ENCODE data around the gene GSK3A.

Gene GSK3A

GRCh38 chr19:42267644-42268141 lies 25.3 kb upstream of the GSK3A start (continued):
- TF ChIP-seq, protein P1, sequence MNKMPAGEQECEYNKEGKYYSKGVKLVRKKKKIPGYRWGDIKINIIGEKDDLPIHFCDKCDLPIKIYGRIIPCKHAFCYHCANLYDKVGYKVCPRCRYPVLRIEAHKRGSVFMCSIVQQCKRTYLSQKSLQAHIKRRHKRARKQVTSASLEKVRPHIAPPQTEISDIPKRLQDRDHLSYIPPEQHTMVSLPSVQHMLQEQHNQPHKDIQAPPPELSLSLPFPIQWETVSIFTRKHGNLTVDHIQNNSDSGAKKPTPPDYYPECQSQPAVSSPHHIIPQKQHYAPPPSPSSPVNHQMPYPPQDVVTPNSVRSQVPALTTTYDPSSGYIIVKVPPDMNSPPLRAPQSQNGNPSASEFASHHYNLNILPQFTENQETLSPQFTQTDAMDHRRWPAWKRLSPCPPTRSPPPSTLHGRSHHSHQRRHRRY (tag by site-specific recombination; IDR thresholded peaks at IDR 0.05) = no peak
- TF ChIP-seq ZNF692 (tag by site-specific recombination; IDR thresholded peaks at IDR 0.05) (no peak), ZNF843 (tag by site-specific recombination; IDR thresholded peaks at IDR 0.05) (no peak), ZNF350 (tag by site-specific recombination; IDR thresholded peaks at IDR 0.05) (no peak), ZNF239 (tag by site-specific recombination; IDR thresholded peaks at IDR 0.05) (no peak), ZNF184 (tag by site-specific recombination; IDR thresholded peaks at IDR 0.05) (no peak), OSR2 (tag by site-specific recombination; IDR thresholded peaks at IDR 0.05) (no peak), ZNF510 (tag by site-specific recombination; IDR thresholded peaks at IDR 0.05; ENCODE audit: insufficient replicate concordance) (no peak), ZNF677 (tag by site-specific recombination; IDR thresholded peaks at IDR 0.05) (no peak), ZNF18 (tag by site-specific recombination; IDR thresholded peaks at IDR 0.05) (no peak), REST (tag by site-specific recombination; IDR thresholded peaks at IDR 0.05) (0 out of 2 replicates have a peak, but pooled peaks have one; percentile 35), ZNF707 (tag by site-specific recombination; IDR thresholded peaks at IDR 0.05) (no peak), ZNF548 (tag by site-specific recombination; IDR thresholded peaks at IDR 0.05) (no peak), YY2 (tag by site-specific recombination; IDR thresholded peaks at IDR 0.05) (0 out of 2 replicates have a peak, but pooled peaks have one; percentile 40), KLF1 (tag by site-specific recombination; IDR thresholded peaks at IDR 0.05) (no peak), ZNF391 (tag by site-specific recombination; IDR thresholded peaks at IDR 0.05; ENCODE audit: borderline replicate concordance, low read depth) (no peak), WT1 (tag by site-specific recombination; IDR thresholded peaks at IDR 0.05) (0 out of 2 replicates have a peak, but pooled peaks have one; percentile 27), ZBTB26 (tag by site-specific recombination; optimal IDR thresholded peaks at IDR 0.05) (no peak), ZNF24 (tag by site-specific recombination; IDR thresholded peaks at IDR 0.05) (no peak), ZNF175 (tag by site-specific recombination; IDR thresholded peaks at IDR 0.05) (no peak), ZNF585B (tag by site-specific recombination; IDR thresholded peaks at IDR 0.05) (no peak), ZBTB48 (tag by site-specific recombination; IDR thresholded peaks at IDR 0.05) (peak; percentile 43; the same call in 1 of the 2 replicates), ZNF600 (tag by site-specific recombination; IDR thresholded peaks at IDR 0.05) (no peak)
- TF ChIP-seq, protein P2, sequence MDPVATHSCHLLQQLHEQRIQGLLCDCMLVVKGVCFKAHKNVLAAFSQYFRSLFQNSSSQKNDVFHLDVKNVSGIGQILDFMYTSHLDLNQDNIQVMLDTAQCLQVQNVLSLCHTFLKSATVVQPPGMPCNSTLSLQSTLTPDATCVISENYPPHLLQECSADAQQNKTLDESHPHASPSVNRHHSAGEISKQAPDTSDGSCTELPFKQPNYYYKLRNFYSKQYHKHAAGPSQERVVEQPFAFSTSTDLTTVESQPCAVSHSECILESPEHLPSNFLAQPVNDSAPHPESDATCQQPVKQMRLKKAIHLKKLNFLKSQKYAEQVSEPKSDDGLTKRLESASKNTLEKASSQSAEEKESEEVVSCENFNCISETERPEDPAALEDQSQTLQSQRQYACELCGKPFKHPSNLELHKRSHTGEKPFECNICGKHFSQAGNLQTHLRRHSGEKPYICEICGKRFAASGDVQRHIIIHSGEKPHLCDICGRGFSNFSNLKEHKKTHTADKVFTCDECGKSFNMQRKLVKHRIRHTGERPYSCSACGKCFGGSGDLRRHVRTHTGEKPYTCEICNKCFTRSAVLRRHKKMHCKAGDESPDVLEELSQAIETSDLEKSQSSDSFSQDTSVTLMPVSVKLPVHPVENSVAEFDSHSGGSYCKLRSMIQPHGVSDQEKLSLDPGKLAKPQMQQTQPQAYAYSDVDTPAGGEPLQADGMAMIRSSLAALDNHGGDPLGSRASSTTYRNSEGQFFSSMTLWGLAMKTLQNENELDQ (tag by site-specific recombination; IDR thresholded peaks at IDR 0.05; ENCODE audit: low read depth) = no peak
- TF ChIP-seq, protein P3, sequence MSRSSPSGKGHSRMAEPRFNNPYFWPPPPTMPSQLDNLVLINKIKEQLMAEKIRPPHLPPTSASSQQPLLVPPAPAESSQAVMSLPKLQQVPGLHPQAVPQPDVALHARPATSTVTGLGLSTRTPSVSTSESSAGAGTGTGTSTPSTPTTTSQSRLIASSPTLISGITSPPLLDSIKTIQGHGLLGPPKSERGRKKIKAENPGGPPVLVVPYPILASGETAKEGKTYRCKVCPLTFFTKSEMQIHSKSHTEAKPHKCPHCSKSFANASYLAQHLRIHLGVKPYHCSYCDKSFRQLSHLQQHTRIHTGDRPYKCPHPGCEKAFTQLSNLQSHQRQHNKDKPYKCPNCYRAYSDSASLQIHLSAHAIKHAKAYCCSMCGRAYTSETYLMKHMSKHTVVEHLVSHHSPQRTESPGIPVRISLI (tag by site-specific recombination; IDR thresholded peaks at IDR 0.05) = no peak
- TF ChIP-seq, protein P4, sequence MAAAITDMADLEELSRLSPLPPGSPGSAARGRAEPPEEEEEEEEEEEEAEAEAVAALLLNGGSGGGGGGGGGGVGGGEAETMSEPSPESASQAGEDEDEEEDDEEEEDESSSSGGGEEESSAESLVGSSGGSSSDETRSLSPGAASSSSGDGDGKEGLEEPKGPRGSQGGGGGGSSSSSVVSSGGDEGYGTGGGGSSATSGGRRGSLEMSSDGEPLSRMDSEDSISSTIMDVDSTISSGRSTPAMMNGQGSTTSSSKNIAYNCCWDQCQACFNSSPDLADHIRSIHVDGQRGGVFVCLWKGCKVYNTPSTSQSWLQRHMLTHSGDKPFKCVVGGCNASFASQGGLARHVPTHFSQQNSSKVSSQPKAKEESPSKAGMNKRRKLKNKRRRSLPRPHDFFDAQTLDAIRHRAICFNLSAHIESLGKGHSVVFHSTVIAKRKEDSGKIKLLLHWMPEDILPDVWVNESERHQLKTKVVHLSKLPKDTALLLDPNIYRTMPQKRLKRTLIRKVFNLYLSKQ (tag by site-specific recombination; IDR thresholded peaks at IDR 0.05; ENCODE audit: borderline replicate concordance) = no peak
